ENCODE measurements around the gene CACNA1G. TPM values are rescaled to one million over a fixed set of nuclear protein-coding genes. Genes with fewer than 3 reads are reported as not detected.

The CACNA1G gene
- total RNA-seq, 2 experiments from 2014 or later = 0.13 TPM; not detected in 1

DNA sequence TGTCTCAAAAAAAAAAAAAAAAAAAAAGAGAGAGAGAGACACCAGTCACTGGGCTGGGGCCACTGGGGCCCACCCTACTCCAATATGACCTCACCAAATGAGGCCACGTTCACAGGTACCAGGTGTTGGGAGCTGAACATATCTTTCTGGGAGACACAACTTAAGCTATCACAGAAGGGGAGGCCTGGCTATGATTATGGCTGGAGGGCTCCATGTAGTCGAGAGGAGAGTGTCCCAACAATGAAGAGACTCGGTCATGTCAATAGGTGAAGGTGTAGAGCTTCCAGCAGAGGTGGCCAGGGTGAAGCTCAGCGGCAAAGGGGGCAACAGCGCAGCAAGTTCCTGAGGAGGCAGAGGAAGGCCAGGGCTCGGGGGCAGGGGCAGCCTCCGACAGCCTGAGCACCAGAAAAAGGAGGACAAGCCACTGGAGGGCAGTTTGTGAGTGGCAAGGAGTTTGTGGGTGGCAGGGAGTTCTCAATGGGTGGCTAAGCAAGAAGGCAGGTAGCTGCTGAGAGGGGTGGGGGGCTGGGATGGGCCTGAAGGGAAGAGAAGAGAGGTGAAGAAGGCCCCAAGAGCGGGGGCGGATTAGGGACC lies 102.2 kb downstream of the CACNA1G start:
- intact Hi-C loops (cut with micrococcal nuclease) = no loop called here
- Mint-ChIP-seq H3K9me3 (no peaks in the 10 kb centered on the region), H3K4me3 (no peak overlapping the region), H3K27me3 (peaks cover 1% of the 10 kb centered on the region), H3K36me3 (ENCODE audit: low read depth) (no peaks in the 10 kb centered on the region), H3K27ac (peak overlapping the region; percentile 84), H3K4me1 (ENCODE audit: low read depth) (peaks cover 12% of the 10 kb centered on the region)
- TF ChIP-seq, protein P1, sequence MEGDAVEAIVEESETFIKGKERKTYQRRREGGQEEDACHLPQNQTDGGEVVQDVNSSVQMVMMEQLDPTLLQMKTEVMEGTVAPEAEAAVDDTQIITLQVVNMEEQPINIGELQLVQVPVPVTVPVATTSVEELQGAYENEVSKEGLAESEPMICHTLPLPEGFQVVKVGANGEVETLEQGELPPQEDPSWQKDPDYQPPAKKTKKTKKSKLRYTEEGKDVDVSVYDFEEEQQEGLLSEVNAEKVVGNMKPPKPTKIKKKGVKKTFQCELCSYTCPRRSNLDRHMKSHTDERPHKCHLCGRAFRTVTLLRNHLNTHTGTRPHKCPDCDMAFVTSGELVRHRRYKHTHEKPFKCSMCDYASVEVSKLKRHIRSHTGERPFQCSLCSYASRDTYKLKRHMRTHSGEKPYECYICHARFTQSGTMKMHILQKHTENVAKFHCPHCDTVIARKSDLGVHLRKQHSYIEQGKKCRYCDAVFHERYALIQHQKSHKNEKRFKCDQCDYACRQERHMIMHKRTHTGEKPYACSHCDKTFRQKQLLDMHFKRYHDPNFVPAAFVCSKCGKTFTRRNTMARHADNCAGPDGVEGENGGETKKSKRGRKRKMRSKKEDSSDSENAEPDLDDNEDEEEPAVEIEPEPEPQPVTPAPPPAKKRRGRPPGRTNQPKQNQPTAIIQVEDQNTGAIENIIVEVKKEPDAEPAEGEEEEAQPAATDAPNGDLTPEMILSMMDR (IDR thresholded peaks at IDR 0.05) = no peak
- POLR2A ChIA-PET = no interaction called here
- CTCF ChIA-PET = no interaction called here
- ATAC-seq (no peak), DNase-seq (no peak)

DNA sequence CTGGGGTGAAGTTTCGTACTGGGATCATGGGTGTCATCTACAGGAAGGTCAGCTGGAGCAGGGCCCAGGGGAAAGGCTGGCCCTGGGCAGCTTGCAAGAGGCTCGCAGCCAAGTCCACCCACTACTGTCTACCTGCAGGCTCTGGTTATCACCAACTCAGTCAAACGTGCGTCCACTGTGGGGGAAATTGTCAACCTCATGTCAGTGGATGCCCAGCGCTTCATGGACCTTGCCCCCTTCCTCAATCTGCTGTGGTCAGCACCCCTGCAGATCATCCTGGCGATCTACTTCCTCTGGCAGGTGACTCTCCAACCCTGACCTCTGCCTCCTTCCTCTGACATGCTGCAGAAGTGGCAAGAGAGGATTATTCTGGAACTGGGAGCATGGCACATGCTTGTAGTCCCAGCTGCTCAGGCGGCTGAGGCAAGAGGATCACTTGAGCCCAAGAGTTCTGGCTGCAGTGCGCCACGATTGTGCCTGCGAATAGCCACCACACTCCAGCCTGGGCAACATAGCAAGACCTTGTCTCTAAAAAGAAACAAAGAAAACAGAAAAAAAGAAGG lies 103.4 kb downstream of the CACNA1G start:
- Mint-ChIP-seq H3K9me3 (no peaks in the 10 kb centered on the region), H3K27me3 (peaks cover 1% of the 10 kb centered on the region), H3K4me3 (no peak overlapping the region), H3K27ac (no peak overlapping the region), H3K4me1 (ENCODE audit: low read depth) (peaks cover 12% of the 10 kb centered on the region), H3K36me3 (ENCODE audit: low read depth) (no peaks in the 10 kb centered on the region)
- ChIA-PET POLR2A (interaction anchor here (1.1 kb wide), 1 partner anchor 10 kb away, joined by 3 read pairs; no protein-coding TSS in a partner anchor), CTCF (no interaction called here)
- ATAC-seq (no peak), DNase-seq (no peak)
- intact Hi-C loops (cut with micrococcal nuclease) = no loop called here
- TF ChIP-seq, protein P1 (IDR thresholded peaks at IDR 0.05) = no peak

DNA sequence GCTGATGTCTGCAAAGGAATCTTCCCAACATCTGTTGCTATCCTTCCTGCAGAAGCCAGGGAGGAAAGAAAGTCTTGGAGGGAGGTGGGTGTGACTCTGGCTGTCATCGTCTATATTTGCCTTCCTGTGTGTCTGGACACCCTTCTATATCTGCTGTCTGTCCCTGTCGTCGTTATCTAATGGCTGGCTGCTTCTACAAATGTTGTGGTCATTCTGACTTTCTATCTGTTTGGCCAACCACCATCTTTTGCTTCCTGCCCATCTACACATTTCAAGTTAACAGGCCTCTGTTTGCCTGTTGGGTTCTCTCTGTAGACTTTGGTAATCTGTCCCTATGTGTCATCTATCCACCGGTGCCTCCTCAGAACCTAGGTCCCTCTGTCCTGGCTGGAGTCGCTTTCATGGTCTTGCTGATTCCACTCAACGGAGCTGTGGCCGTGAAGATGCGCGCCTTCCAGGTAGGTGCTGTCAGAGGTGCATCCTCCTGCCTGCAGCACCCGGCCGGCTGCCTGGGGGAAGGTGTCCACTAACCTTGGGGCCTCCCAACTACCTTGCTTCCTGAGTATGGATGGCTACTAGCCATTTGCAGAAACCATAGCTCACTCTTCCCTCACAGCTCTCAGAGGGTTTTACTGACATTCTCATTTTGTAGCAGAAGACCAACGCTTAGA lies 104.4 kb downstream of the CACNA1G start:
- Mint-ChIP-seq H3K27ac (no peak overlapping the region), H3K4me1 (ENCODE audit: low read depth) (peaks cover 12% of the 10 kb centered on the region), H3K36me3 (ENCODE audit: low read depth) (no peaks in the 10 kb centered on the region), H3K4me3 (no peak overlapping the region), H3K27me3 (peaks cover 1% of the 10 kb centered on the region), H3K9me3 (no peaks in the 10 kb centered on the region)
- ATAC-seq = no peak
- TF ChIP-seq, protein P1 (IDR thresholded peaks at IDR 0.05) = no peak
- intact Hi-C loops (cut with micrococcal nuclease) = no loop called here
- ChIA-PET CTCF (no interaction called here), POLR2A (no interaction called here)
- DNase-seq = no peak

DNA sequence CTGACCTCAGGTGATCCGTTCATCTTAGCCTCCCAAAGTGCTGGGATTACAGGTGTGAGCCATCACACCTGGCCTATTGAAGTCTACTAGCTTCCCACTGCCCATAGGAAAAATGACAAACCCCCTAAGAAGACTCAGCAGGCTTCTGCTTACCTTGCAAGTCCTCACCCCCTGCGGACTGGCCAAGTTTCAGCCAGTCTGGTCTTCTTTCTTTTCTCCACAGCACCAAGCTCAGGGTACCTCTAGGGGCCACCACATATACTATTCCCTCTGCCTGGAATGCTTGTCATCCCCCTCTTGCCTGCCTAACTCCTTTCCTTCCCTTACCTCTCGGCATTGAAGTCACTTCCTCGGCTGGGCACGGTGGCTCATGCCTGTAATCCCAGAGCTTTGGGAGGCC lies 105.3 kb downstream of the CACNA1G start:
- intact Hi-C loops (cut with micrococcal nuclease) = no loop called here
- ChIA-PET POLR2A (no interaction called here), CTCF (no interaction called here)
- no peak overlapping the region for H3K4me3 Mint-ChIP-seq
- peaks cover 12% of the 10 kb centered on the region for H3K4me1 Mint-ChIP-seq (ENCODE audit: low read depth)
- no peaks in the 10 kb centered on the region for H3K9me3 Mint-ChIP-seq
- DNase-seq (no peak), ATAC-seq (no peak)
- H3K27ac Mint-ChIP-seq = no peak overlapping the region
- H3K36me3 Mint-ChIP-seq (ENCODE audit: low read depth) = no peaks in the 10 kb centered on the region
- TF ChIP-seq, protein P1 (IDR thresholded peaks at IDR 0.05) = no peak
- H3K27me3 Mint-ChIP-seq = peaks cover 1% of the 10 kb centered on the region

DNA sequence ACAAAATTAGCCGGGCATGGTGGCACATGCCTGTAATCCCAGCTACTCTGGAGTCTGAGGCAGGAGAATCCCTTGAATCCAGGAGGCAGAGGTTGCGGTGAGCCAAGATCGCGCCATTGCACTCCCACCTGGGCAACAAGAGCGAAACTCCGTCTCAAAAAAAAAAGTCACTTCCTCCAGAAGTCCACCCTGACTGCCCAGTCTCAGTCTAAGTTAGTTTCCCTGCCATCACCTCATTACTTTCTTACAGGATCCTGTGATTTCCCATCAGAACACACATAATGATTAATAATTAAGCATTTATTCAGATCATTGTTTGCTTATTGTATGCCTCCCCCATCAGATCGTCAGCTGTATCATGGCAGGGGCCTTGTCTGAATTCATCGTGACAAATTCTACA lies 105.8 kb downstream of the CACNA1G start:
- TF ChIP-seq, protein P1 (IDR thresholded peaks at IDR 0.05) = no peak
- no peaks in the 10 kb centered on the region for H3K27me3 Mint-ChIP-seq

More for the DNA sequence above, 105.8 kb downstream of the CACNA1G start:
- CTCF ChIA-PET = interaction anchor here (1.2 kb wide), 1 partner anchor 297 kb away, joined by 3 read pairs; no protein-coding TSS in a partner anchor
- no peak for ATAC-seq
- Mint-ChIP-seq H3K4me1 (ENCODE audit: low read depth) (peaks cover 12% of the 10 kb centered on the region), H3K36me3 (ENCODE audit: low read depth) (no peaks in the 10 kb centered on the region), H3K4me3 (no peak overlapping the region), H3K9me3 (no peaks in the 10 kb centered on the region), H3K27ac (no peak overlapping the region)
- no peak for DNase-seq
- intact Hi-C loops (cut with micrococcal nuclease) = no loop called here
- POLR2A ChIA-PET = no interaction called here

Data from activated CD8-positive, alpha-beta T cell treated with anti-CD3 and anti-CD28 coated beads for 36 hours (primary cell).